Umbilical cord (tissue), 2 donors: ENCODE data around the gene PLD5. TPM values are rescaled to one million over a fixed set of nuclear protein-coding genes. Genes with fewer than 3 reads are reported as not detected.
"Not testable (repeated sequence)": the region's sequence is repeated elsewhere in the genome, so short reads cannot be mapped to it uniquely, and the experiment has no call there.

ENCODE experiments used
- DNase-seq: peaks from one replicate; pipeline ENCODE4 v3.0.0-alpha.2; 2015; ENCODE audit warnings: low spot score
- total RNA-seq: library from RNA; depleted of rRNA; stranded (reverse); fragments of >200 nt; gene quantifications from one replicate; pipeline ENCODE4 v1.2.3, GENCODE V29; 2014; ENCODE audit warnings: low replicate concordance; ENCODE audit not compliant: insufficient read depth

Gene PLD5
- total RNA-seq, 1 donor from 2014 or later, result 2.4 TPM

- not testable (repeated sequence) for DNase-seq
Observed at GRCh38 chr1:242282758-242283485, 241.6 kb downstream of the PLD5 start.

DNA sequence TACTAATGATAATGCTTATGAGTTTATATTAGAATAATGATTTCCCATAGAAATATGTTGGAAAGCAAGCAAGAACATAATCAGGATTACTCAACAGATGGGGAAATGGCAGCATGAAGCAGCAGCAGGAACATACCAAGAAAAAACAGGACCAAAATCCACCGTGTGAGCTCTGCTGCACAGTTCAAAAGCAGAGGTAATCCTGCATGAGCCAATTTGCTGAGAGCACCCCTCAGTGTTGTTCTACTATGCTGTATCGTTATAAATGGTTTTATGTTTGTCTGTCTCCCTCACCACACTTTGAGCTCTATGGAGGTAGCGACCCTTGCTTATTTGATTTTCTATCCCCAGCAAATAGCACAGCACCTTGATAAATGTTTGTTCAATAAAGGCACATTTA is 246.1 kb downstream of the PLD5 start:
- not testable (repeated sequence) for DNase-seq

- DNase-seq, result not testable (repeated sequence)
Observed at GRCh38 chr1:242276769-242277168, 247.7 kb downstream of the PLD5 start.

- DNase-seq, result not testable (repeated sequence)
Observed at GRCh38 chr1:242267004-242267403, 257.5 kb downstream of the PLD5 start.

GRCh38 chr1:242264419-242264818 is 260.1 kb downstream of the PLD5 start:
- DNase-seq, result not testable (repeated sequence)

DNA sequence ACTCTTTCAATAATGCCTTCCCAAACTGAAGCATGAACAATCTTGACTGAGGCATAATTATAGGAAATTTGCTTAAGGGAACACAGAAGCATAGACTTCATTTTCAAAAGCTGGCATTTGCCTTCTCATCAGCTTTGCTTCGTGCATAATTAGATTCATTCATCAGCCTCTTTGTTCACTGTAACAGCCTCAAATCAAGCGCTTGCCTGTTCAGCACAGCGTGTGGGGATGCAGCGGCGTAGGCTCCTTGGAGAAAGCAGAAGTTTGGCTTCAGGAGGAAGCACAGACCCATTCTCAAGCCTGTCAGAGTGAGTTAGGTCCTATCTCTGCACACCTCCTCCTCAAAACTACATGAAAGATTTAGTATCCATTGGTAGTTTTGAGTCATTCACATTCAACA is 279.2 kb downstream of the PLD5 start:
- DNase-seq, result no peak

GRCh38 chr1:242243472-242243871 is 281.0 kb downstream of the PLD5 start:
- no peak for DNase-seq

- DNase-seq, result no peak
Observed at GRCh38 chr1:242242983-242243382, 281.5 kb downstream of the PLD5 start.

GRCh38 chr1:242241936-242242335 is 282.6 kb downstream of the PLD5 start:
- DNase-seq, result no peak

DNA sequence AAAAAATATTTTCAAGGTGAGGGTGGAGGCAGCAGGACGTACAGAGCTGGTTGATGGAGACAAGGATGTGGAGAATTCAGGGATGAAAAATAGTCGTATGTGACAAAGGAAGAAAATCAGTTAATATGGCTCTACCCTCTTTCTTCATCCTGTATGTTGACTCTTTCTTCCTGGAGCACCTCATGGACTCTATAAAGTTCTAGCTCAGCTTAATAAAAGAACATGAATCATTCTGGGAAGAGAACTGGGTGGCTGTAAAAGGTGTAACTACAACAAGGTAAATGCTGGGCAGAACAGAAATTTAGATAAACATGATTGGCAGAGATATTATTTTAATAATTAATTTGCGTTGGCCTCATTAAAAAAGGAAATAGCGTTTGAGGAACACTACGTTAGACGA is 283.8 kb downstream of the PLD5 start:
- no peak for DNase-seq

- DNase-seq, result no peak
Observed at GRCh38 chr1:242240077-242240476, 284.4 kb downstream of the PLD5 start.

DNA sequence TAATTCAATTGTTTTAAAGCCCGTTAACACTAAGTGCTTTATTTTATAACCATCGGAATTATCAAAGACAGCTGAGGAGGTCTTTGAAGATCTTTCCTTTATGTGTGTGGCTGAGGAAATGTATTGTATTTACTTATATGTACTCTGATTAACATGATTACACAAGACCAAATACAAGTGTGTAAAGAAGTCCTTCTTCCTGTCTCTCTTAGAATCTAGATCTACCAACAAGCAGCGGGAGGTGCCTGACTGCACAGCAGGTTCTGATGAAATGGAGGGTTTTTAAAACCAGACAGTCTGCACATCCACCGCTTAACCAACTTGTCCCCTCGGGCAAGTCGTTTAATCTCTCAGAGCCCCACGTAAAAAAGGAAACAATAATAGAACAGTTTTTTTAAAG is 285.1 kb downstream of the PLD5 start:
- no peak for DNase-seq

DNA sequence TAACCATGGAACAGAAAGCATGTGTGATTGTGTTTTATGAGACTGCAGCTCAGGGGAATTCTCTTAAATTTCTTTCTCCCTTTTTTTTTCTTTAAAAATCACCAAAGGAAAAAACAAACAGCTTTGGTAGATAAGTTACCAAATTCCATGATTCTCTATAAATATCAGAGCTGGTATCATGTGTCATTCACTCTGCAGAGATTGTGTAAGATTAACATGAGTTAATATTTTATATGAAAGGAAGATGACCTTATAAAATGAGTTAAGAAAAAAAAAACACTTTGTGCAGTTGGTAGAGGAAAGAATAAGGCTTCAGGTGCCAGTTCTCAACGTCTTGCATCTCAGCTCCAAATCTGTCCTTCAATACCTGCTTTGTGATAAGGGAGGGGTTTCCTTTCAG is 287.4 kb downstream of the PLD5 start:
- no peak for DNase-seq

DNA sequence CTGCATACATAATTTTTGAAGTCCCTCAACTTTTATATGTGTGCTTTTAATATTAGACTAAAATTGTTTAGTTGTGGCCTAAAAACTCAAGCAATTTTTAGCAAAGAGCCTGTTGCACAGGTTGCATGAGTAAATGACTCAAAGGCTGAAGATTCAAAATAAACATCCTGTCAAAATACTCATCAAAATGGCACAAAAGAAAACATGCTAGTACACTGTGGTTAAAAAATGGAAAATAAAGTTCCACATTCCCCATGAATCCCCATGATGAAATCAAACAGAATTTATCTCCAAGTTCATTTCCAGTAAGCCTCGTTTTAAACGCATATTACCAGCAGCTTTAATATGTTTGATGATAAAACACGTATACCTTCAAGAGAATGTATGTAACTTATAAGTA is 295.5 kb downstream of the PLD5 start:
- DNase-seq, result no peak

GRCh38 chr1:242225767-242226573 is 298.5 kb downstream of the PLD5 start:
- DNase-seq, result no peak

- DNase-seq, result not testable (repeated sequence)
Observed at GRCh38 chr1:242224878-242225766, 299.4 kb downstream of the PLD5 start.

DNA sequence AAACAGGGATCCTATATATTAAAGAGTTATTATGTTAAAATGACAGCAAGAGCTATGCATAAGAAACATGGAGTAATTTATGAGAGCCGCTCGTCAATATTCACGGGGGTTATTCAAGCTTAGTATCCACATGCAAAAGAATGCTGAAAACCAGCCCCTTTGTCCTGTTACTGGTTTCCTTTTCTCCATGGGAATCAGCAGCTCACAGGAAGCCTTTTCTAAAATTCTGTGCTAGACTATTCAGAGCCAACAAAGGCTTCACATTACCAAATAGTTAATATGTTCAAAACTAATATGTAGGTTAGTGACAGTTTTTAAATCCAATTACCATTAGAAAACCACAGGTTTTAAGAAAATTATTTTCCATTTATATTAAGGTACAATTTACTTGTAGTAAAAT is 300.0 kb downstream of the PLD5 start:
- DNase-seq, result no peak

- DNase-seq, result no peak
Observed at GRCh38 chr1:242219905-242220304, 304.6 kb downstream of the PLD5 start.

- no peak for DNase-seq
Observed at GRCh38 chr1:242219298-242219901, 305.1 kb downstream of the PLD5 start.

GRCh38 chr1:242216368-242216767 is 308.1 kb downstream of the PLD5 start:
- DNase-seq, result no peak

- DNase-seq, result not testable (repeated sequence)
Observed at GRCh38 chr1:242214455-242214854, 310.0 kb downstream of the PLD5 start.
